ENCODE data around the gene CAMK1D. TPM values are rescaled to one million over a fixed set of nuclear protein-coding genes. Genes with fewer than 3 reads are reported as not detected.
"Not testable (repeated sequence)": the region's sequence is repeated elsewhere in the genome, so short reads cannot be mapped to it uniquely, and the experiment has no call there.

CAMK1D gene
- total and polyA plus RNA-seq, 2 of the 4 experiments (the other 2 are of a cell fraction), result 5.0 to 5.3 TPM

- peaks cover 2% of the 10 kb centered on the region; the same call in 1 of the 2 replicates for H3K9me3 ChIP-seq (ENCODE audit: control insufficient read depth, insufficient read depth, low read length)
- H3K23ac ChIP-seq (ENCODE audit: low read depth, low read length), result no peak overlapping the region
- H3K27me3 ChIP-seq (ENCODE audit: control insufficient read depth, insufficient read depth, low read length), result no peaks in the 10 kb centered on the region
- H4K20me1 ChIP-seq (ENCODE audit: insufficient read depth, low read length), result no peaks in the 10 kb centered on the region
- H3K14ac ChIP-seq (replicated peaks; ENCODE audit: low read depth, low read length), result no peak overlapping the region
- no peak for ATAC-seq (ENCODE audit: low read depth)
- no peak overlapping the region for H2BK5ac ChIP-seq (ENCODE audit: low read depth, low read length, poor library complexity, severe bottlenecking)
- intact Hi-C loops (cut with micrococcal nuclease), result no loop called here
- H4K91ac ChIP-seq (ENCODE audit: insufficient read depth, low read depth, low read length), result no peak overlapping the region
- POLR2A ChIA-PET (ENCODE audit: unreplicated experiment), result no interaction called here
- no peak overlapping the region for H3K4ac ChIP-seq (ENCODE audit: low read depth, low read length)
- H2AK9ac ChIP-seq (replicated peaks; ENCODE audit: low read depth, low read length, poor library complexity), result no peak overlapping the region
- in situ Hi-C loops (cut with MboI; ENCODE audit: low sequenced_read_pairs), result no loop called here
- H3K36me3 ChIP-seq (ENCODE audit: control insufficient read depth, insufficient read depth, low read length), result no peaks in the 10 kb centered on the region
- no peak overlapping the region for H2AFZ ChIP-seq (replicated peaks; ENCODE audit: low read length, poor library complexity)
- no peak overlapping the region for H3K27ac ChIP-seq (ENCODE audit: insufficient read depth, low read length)
- no peak overlapping the region for H4K8ac ChIP-seq (ENCODE audit: low read depth in 2 of 2, low read length in 2 of 2)
- no peak overlapping the region for H3K9ac ChIP-seq (ENCODE audit: low read depth, low read length)
- WGBS, 2 experiments (ENCODE audit: extremely low coverage in 2 of 2, insufficient read length in 1 of 2), result no CpG with 5 or more reads among the region's 3 CpGs
- no peak overlapping the region for H2AK5ac ChIP-seq (ENCODE audit: low read depth, low read length)
- H2BK120ac ChIP-seq (ENCODE audit: low read depth, low read length), result no peak overlapping the region
- no peak overlapping the region for H3K56ac ChIP-seq (ENCODE audit: extremely low read depth, insufficient read depth, low read length)
- H3K4me1 ChIP-seq (ENCODE audit: control insufficient read depth, insufficient read depth, low read length), result no peaks in the 10 kb centered on the region
- DNase-seq, result no peak
- TF ChIP-seq CHD1 (IDR thresholded peaks at IDR 0.05; ENCODE audit: low read depth, low read length) (no peak), MXI1 (IDR thresholded peaks at IDR 0.05; ENCODE audit: borderline replicate concordance, low read depth, low read length) (no peak), CEBPB (IDR thresholded peaks at IDR 0.05; ENCODE audit: low read depth, low read length) (no peak)
- TF ChIP-seq, protein P1, sequence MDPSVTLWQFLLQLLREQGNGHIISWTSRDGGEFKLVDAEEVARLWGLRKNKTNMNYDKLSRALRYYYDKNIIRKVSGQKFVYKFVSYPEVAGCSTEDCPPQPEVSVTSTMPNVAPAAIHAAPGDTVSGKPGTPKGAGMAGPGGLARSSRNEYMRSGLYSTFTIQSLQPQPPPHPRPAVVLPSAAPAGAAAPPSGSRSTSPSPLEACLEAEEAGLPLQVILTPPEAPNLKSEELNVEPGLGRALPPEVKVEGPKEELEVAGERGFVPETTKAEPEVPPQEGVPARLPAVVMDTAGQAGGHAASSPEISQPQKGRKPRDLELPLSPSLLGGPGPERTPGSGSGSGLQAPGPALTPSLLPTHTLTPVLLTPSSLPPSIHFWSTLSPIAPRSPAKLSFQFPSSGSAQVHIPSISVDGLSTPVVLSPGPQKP (IDR thresholded peaks at IDR 0.05; ENCODE audit: borderline replicate concordance, low read depth, low read length), result no peak
- H3K9me1 ChIP-seq (ENCODE audit: insufficient read depth, low read length), result no peaks in the 10 kb centered on the region
- H3K4me3 ChIP-seq (ENCODE audit: insufficient read depth, low read depth, low read length), result no peak overlapping the region
- H2BK15ac ChIP-seq (ENCODE audit: low read depth, low read length), result no peak overlapping the region
- CTCF ChIA-PET, result no interaction called here
- H3K18ac ChIP-seq (ENCODE audit: low read depth, low read length), result no peak overlapping the region
- BruUV-seq (replicated peaks), result no TSS peak
- dilution Hi-C loops (cut with HindIII; ENCODE audit: low sequenced_read_pairs, unreplicated experiment), result no loop called here
- H2BK20ac ChIP-seq (ENCODE audit: low read depth, low read length), result no peak overlapping the region
- no peak overlapping the region for H4K5ac ChIP-seq (ENCODE audit: low read depth, low read length)
- H3K79me1 ChIP-seq (ENCODE audit: low read depth in 1 of 2, low read length in 2 of 2), result no peaks in the 10 kb centered on the region
- H3K4me2 ChIP-seq (ENCODE audit: low read depth, low read length), result no peak overlapping the region
Measured at GRCh38 chr10:12543589-12543988, 194.2 kb downstream of the CAMK1D start.

GRCh38 chr10:12546160-12546802, 196.9 kb downstream of the CAMK1D start:
- H3K23ac ChIP-seq (ENCODE audit: low read depth, low read length); H3K27me3 ChIP-seq (ENCODE audit: control insufficient read depth, insufficient read depth, low read length); H3K36me3 ChIP-seq (ENCODE audit: control insufficient read depth, insufficient read depth, low read length); H3K9ac ChIP-seq (ENCODE audit: low read depth, low read length); H2AK9ac ChIP-seq (replicated peaks; ENCODE audit: low read depth, low read length, poor library complexity); H2AK5ac ChIP-seq (ENCODE audit: low read depth, low read length); BruUV-seq (replicated peaks); H2BK120ac ChIP-seq (ENCODE audit: low read depth, low read length); H3K27ac ChIP-seq (ENCODE audit: insufficient read depth, low read length); H2BK20ac ChIP-seq (ENCODE audit: low read depth, low read length); H3K4me2 ChIP-seq (ENCODE audit: low read depth, low read length); in situ Hi-C loops (cut with MboI; ENCODE audit: low sequenced_read_pairs); H3K4me1 ChIP-seq (ENCODE audit: control insufficient read depth, insufficient read depth, low read length); H2BK5ac ChIP-seq (ENCODE audit: low read depth, low read length, poor library complexity, severe bottlenecking); H4K8ac ChIP-seq (ENCODE audit: low read depth in 2 of 2, low read length in 2 of 2); H4K91ac ChIP-seq (ENCODE audit: insufficient read depth, low read depth, low read length); ATAC-seq (ENCODE audit: low read depth); H4K5ac ChIP-seq (ENCODE audit: low read depth, low read length); dilution Hi-C loops (cut with HindIII; ENCODE audit: low sequenced_read_pairs, unreplicated experiment); H3K79me1 ChIP-seq (ENCODE audit: low read depth in 1 of 2, low read length in 2 of 2); H3K56ac ChIP-seq (ENCODE audit: extremely low read depth, insufficient read depth, low read length); H3K9me3 ChIP-seq (ENCODE audit: control insufficient read depth, insufficient read depth, low read length); H2AFZ ChIP-seq (replicated peaks; ENCODE audit: low read length, poor library complexity); DNase-seq; CTCF ChIA-PET; H3K4me3 ChIP-seq (ENCODE audit: insufficient read depth, low read depth, low read length); H3K14ac ChIP-seq (replicated peaks; ENCODE audit: low read depth, low read length); H3K9me1 ChIP-seq (ENCODE audit: insufficient read depth, low read length); H4K20me1 ChIP-seq (ENCODE audit: insufficient read depth, low read length); intact Hi-C loops (cut with micrococcal nuclease); H2BK15ac ChIP-seq (ENCODE audit: low read depth, low read length); POLR2A ChIA-PET (ENCODE audit: unreplicated experiment); H3K4ac ChIP-seq (ENCODE audit: low read depth, low read length); H3K18ac ChIP-seq (ENCODE audit: low read depth, low read length): not testable (repeated sequence)
- WGBS, 2 experiments (ENCODE audit: extremely low coverage in 2 of 2, insufficient read length in 1 of 2), result 86% methylated on average over 7 of the region's 10 CpGs; no CpG with 5 or more reads in 1 of the 2 experiments

All from IMR-90 (cell line).